ENCODE results near the gene PLEKHA1.

DNA sequence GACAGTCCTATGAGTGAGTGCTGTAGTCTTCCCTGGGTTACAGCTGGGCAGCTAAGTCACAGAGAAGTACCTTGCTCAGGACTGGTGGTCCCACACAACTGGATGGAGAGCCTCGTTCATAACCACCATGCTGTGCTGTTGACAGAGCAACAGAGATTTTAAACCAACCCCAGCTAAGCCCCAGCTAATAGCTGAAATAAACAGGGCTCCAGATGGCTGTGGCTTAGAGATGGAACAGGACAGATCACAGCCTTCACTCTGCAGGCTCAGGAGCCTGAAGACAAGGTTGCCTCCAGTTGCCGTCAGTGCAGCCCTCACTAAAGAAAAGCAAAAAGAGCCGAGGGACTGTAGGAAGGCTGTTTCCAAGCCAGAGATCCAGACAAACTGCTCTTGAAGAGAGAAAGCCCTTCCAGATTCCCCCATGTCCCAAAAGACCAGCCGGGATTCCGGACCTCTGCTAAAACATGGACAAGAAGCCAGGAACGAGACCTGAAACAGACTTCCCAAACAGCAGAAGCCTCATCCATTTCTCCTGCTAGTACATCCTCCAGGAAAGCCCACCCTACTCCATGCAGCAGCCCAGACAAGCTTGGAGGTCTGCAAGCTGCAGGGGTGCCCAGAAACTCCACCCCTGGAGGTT is 91.0 kb downstream of the PLEKHA1 start:
- TF ChIP-seq GATA2 (IDR thresholded peaks at IDR 0.05; ENCODE audit: low read depth, low read length) (no peak), GATA3 (IDR thresholded peaks at IDR 0.05; ENCODE audit: low read depth, low read length) (no peak)
